ENCODE measurements around the gene PREX1. TPM values are rescaled to one million over a fixed set of nuclear protein-coding genes. Genes with fewer than 3 reads are reported as not detected.

Gene PREX1
- polyA plus RNA-seq, 1 of the 3 experiments (the other 2 are of a cell fraction), result 5.3 TPM

GRCh38 chr20:48618052-48618451 lies 209.7 kb downstream of the PREX1 start:
- no peak overlapping the region for H3K9ac ChIP-seq
- TF ChIP-seq RAD21 (IDR thresholded peaks at IDR 0.05; ENCODE audit: low read length) (no peak), EZH2phosphoT487 (IDR thresholded peaks at IDR 0.05; ENCODE audit: borderline replicate concordance, low read depth) (no peak), TAF1 (IDR thresholded peaks at IDR 0.05; ENCODE audit: borderline replicate concordance, low read depth, low read length) (no peak), SMC3 (IDR thresholded peaks at IDR 0.05; ENCODE audit: low read depth, low read length) (no peak), CTCF (IDR thresholded peaks at IDR 0.05) (no peak), MEF2A (IDR thresholded peaks at IDR 0.05; ENCODE audit: borderline replicate concordance, low read depth) (no peak), FOXM1 (IDR thresholded peaks at IDR 0.05; ENCODE audit: low read depth) (no peak), RXRA (IDR thresholded peaks at IDR 0.05; ENCODE audit: borderline replicate concordance, low read depth) (no peak), YY1 (IDR thresholded peaks at IDR 0.05; ENCODE audit: low read depth) (no peak), GATA2 (CRISPR knock-in tag; IDR thresholded peaks at IDR 0.05) (no peak), GABPA (IDR thresholded peaks at IDR 0.05; ENCODE audit: low read depth) (no peak), TEAD4 (IDR thresholded peaks at IDR 0.05; ENCODE audit: borderline replicate concordance, insufficient read depth) (no peak), FOSL2 (IDR thresholded peaks at IDR 0.05; ENCODE audit: borderline replicate concordance, low read depth) (no peak), POLR2AphosphoS5 (IDR thresholded peaks at IDR 0.05; ENCODE audit: low read depth, low read length) (no peak), SIN3A (IDR thresholded peaks at IDR 0.05; ENCODE audit: borderline replicate concordance, low read depth, low read length) (no peak), NRF1 (IDR thresholded peaks at IDR 0.05; ENCODE audit: low read depth, low read length) (no peak), MAX (IDR thresholded peaks at IDR 0.05; ENCODE audit: low read depth) (no peak)
- H3K9me2 ChIP-seq, result no peaks in the 10 kb centered on the region
- peaks cover 2% of the 10 kb centered on the region for H3F3A ChIP-seq (replicated peaks; ENCODE audit: insufficient read depth)
- H3K4me2 ChIP-seq, result no peak overlapping the region
- 58% methylated on average over 3 of the region's 13 CpGs for WGBS (ENCODE audit: low lambda C conversion rate)
- H3K36me3 ChIP-seq (replicated peaks in 1 of 2; ENCODE audit: control insufficient read depth in 1 of 2, insufficient read depth in 2 of 2, low read length in 1 of 2), result no peaks in the 10 kb centered on the region
- H2AFZ ChIP-seq (ENCODE audit: low read depth), result no peak overlapping the region
- ChIA-PET CTCF (interaction anchor here (1.2 to 10.6 kb wide), 6 partner anchors 16 to 947 kb away, joined by 3 to 437 read pairs (median 104); partner anchors contain the start of gene SULF2), POLR2A (no interaction called here)
- no peak overlapping the region for H3K27ac ChIP-seq (ENCODE audit: low read depth in 2 of 2, low read length in 1 of 2)
- H3K9me3 ChIP-seq, result no peaks in the 10 kb centered on the region
- H3K4me3 ChIP-seq (ENCODE audit: low read depth in 2 of 2, low read length in 1 of 2), result no peak overlapping the region
- H4K20me1 ChIP-seq (ENCODE audit: insufficient read depth), result no peaks in the 10 kb centered on the region
- H3K4me1 ChIP-seq (ENCODE audit: control insufficient read depth in 1 of 2, insufficient read depth in 2 of 2, low read depth in 1 of 2, low read length in 1 of 2), result peaks cover 0 to 27% of the 10 kb centered on the region in 2 experiments; a peak in 2 of 4 replicates
- H3K79me2 ChIP-seq (ENCODE audit: insufficient read depth), result no peaks in the 10 kb centered on the region
- H3K27me3 ChIP-seq (ENCODE audit: insufficient read depth), result no peaks in the 10 kb centered on the region
- DNase-seq, result no peak

GRCh38 chr20:48617481-48617880 lies 210.3 kb downstream of the PREX1 start:
- ChIA-PET POLR2A (no interaction called here), CTCF (interaction anchor here (1.2 to 6.2 kb wide), 3 partner anchors 73 to 892 kb away, joined by 3 to 103 read pairs (median 5); partner anchors contain the start of gene SULF2)
- Histone ChIP-seq H3K79me2 (ENCODE audit: insufficient read depth) (no peaks in the 10 kb centered on the region), H3K4me3 (ENCODE audit: low read depth in 2 of 2, low read length in 1 of 2) (no peak overlapping the region), H3K36me3 (replicated peaks in 1 of 2; ENCODE audit: control insufficient read depth in 1 of 2, insufficient read depth in 2 of 2, low read length in 1 of 2) (no peaks in the 10 kb centered on the region), H2AFZ (ENCODE audit: low read depth) (no peak overlapping the region), H3K4me1 (ENCODE audit: control insufficient read depth in 1 of 2, insufficient read depth in 2 of 2, low read depth in 1 of 2, low read length in 1 of 2) (peaks cover 0 to 27% of the 10 kb centered on the region in 2 experiments; a peak in 2 of 4 replicates), H3K27me3 (ENCODE audit: insufficient read depth) (no peaks in the 10 kb centered on the region), H3K9me3 (no peaks in the 10 kb centered on the region), H3K9ac (no peak overlapping the region), H3F3A (replicated peaks; ENCODE audit: insufficient read depth) (no peaks in the 10 kb centered on the region), H3K27ac (ENCODE audit: low read depth in 2 of 2, low read length in 1 of 2) (no peak overlapping the region), H3K4me2 (no peak overlapping the region), H3K9me2 (no peaks in the 10 kb centered on the region), H4K20me1 (ENCODE audit: insufficient read depth) (no peaks in the 10 kb centered on the region)
- 63% methylated on average over 6 of the region's 7 CpGs for WGBS (ENCODE audit: low lambda C conversion rate)
- DNase-seq, result no peak
- TF ChIP-seq RFX5 (IDR thresholded peaks at IDR 0.05; ENCODE audit: low read length) (no peak), FOSL2 (IDR thresholded peaks at IDR 0.05; ENCODE audit: borderline replicate concordance, low read depth) (no peak), MEF2A (IDR thresholded peaks at IDR 0.05; ENCODE audit: borderline replicate concordance, low read depth) (no peak), ELF1 (IDR thresholded peaks at IDR 0.05) (no peak), MAX (IDR thresholded peaks at IDR 0.05; ENCODE audit: low read depth) (no peak), RCOR1 (IDR thresholded peaks at IDR 0.05; ENCODE audit: low read length) (no peak), EP300 (IDR thresholded peaks at IDR 0.05; ENCODE audit: borderline replicate concordance in 1 of 2, low read depth in 1 of 2, low read length in 1 of 2) (no peak), REST (IDR thresholded peaks at IDR 0.05; ENCODE audit: low read depth, low read length) (no peak)
